Kidney (tissue), 14 donors: ENCODE measurements around the gene CC2D1B. TPM values are rescaled to one million over a fixed set of nuclear protein-coding genes. Genes with fewer than 3 reads are reported as not detected.

Experiments
- DNase-seq, 5 donors: peaks; one replicate each; pipeline ENCODE4 v3.0.0-alpha.2; 2013 to 2020
- FAIRE-seq: peaks from 2 replicates; lab custom pipeline; 2012; peaks lifted over from hg19 to GRCh38; lab: Jason Lieb, UNC
- H3K27ac ChIP-seq, 2 donors: one replicate each; pipeline ENCODE4 v1.7.0; 2013; ENCODE audit warnings: low read depth in 2 of 2, low read length in 2 of 2, inconsistent platforms in 1 of 2
- H3K27me3 ChIP-seq: one replicate; pipeline ENCODE4 v1.7.1; 2013; ENCODE audit warnings: low read length, inconsistent platforms; ENCODE audit not compliant: control insufficient read depth, insufficient read depth
- H3K36me3 ChIP-seq, 3 donors: one replicate each; pipeline versions ENCODE4 v1.7.0 to v1.7.1; 2013; ENCODE audit warnings: low read length in 3 of 3, control low read depth in 1 of 3, inconsistent platforms in 1 of 3; ENCODE audit not compliant: insufficient read depth in 3 of 3, control insufficient read depth in 2 of 3
- H3K4me1 ChIP-seq, 3 donors: one replicate each; pipeline versions ENCODE4 v1.7.0 to v1.7.1; 2013; ENCODE audit warnings: low read length in 3 of 3, inconsistent platforms in 1 of 3, low read depth in 1 of 3; ENCODE audit not compliant: control insufficient read depth in 2 of 3, insufficient read depth in 2 of 3
- H3K4me3 ChIP-seq, 3 donors: one replicate each; pipeline versions ENCODE4 v1.7.0 to v1.8.1; 2013; ENCODE audit warnings: low read length in 3 of 3, control low read depth in 1 of 3, inconsistent platforms in 1 of 3
- H3K9ac ChIP-seq, 3 donors: one replicate each; pipeline versions ENCODE4 v1.7.0 to v1.7.1; 2013; ENCODE audit warnings: low read length in 3 of 3, control low read depth in 1 of 3, inconsistent platforms in 1 of 3
- H3K9me3 ChIP-seq, 3 donors: one replicate each; pipeline versions ENCODE4 v1.7.0 to v1.7.1; 2013; ENCODE audit warnings: low read length in 3 of 3, control low read depth in 1 of 3, inconsistent platforms in 1 of 3; ENCODE audit not compliant: control insufficient read depth in 2 of 3, insufficient read depth in 1 of 3
- CTCF ChIP-seq: IDR thresholded peaks from 3 replicates; pipeline ENCODE4 v1.5.1; 2012; ENCODE audit warnings: mild to moderate bottlenecking, moderate library complexity, borderline replicate concordance; ENCODE audit not compliant: insufficient read depth; ENCODE audit errors: extremely low read depth
- intact Hi-C: fragments of 100-400 bp; cut with DNase I; formaldehyde crosslinking; loops from one replicate; pipeline ENCODE4 v1.11.1; 2022
- polyA plus RNA-seq: library from polyadenylated mRNA; stranded (reverse); fragments of 350-450 nt; fragmentation: Illumina TruSeq; extraction: RNeasy Lipid Tissue Mini Kit (QIAGEN cat#74804); gene quantifications from one replicate; pipeline ENCODE4 v1.2.3, GENCODE V29; 2014; ENCODE audit warnings: low read depth, low replicate concordance; ENCODE audit not compliant: insufficient read depth
- total RNA-seq: library from RNA; stranded (reverse); fragmentation: NEBNext Ultra II Directional; extraction: Animal tissue kit (Norgen Biotek cat#: 25700); gene quantifications from one replicate; pipeline ENCODE4 v1.2.1, GENCODE V29; 2021
- donor health status: control.
- donor health status: control.
- donor health status: control.
- donor health status: control.
- donor health status: control.
- donor health status: DM: yes; HTN: yes; CAD: no.
- donor health status: Normal renal cell carcinoma (clear cell type).

The CC2D1B gene
- total and polyA plus RNA-seq, 2 donors from 2014 or later = 26.9 to 42.5 TPM

- intact Hi-C loops = no loop called here
- Histone ChIP-seq H3K4me1 (no peaks in the 10 kb centered on the region), H3K9me3 (no peaks in the 10 kb centered on the region), H3K4me3 (no peak overlapping the region), H3K36me3 (no peaks in the 10 kb centered on the region), H3K9ac (no peak overlapping the region), H3K27me3 (no peaks in the 10 kb centered on the region), H3K27ac (no peak overlapping the region)
- no peak for TF ChIP-seq CTCF
- FAIRE-seq = no peak
- DNase-seq = no peak
Observed at GRCh38 chr1:52321061-52321460, 44.9 kb downstream of the CC2D1B start.

- Histone ChIP-seq H3K9ac (no peak overlapping the region), H3K4me1 (no peaks in the 10 kb centered on the region), H3K36me3 (peaks cover 0 to 3% (median 3%) of the 10 kb centered on the region in 3 donors), H3K27me3 (no peaks in the 10 kb centered on the region), H3K27ac (no peak overlapping the region), H3K4me3 (no peak overlapping the region), H3K9me3 (no peaks in the 10 kb centered on the region)
- no peak for FAIRE-seq
- intact Hi-C loops = no loop called here
- DNase-seq = peak in 1 of 5 donors; percentile 9
- TF ChIP-seq CTCF = no peak
Observed at GRCh38 chr1:52306227-52307006, 59.6 kb downstream of the CC2D1B start.

GRCh38 chr1:52305417-52306226 is 60.4 kb downstream of the CC2D1B start:
- FAIRE-seq (no peak), DNase-seq (peak in 1 of 5 donors; percentile 61)
- H3K27ac ChIP-seq = no peak overlapping the region
- H3K4me3 ChIP-seq = no peak overlapping the region
- peaks cover 0 to 3% (median 3%) of the 10 kb centered on the region in 3 donors for H3K36me3 ChIP-seq
- no peaks in the 10 kb centered on the region for H3K9me3 ChIP-seq
- H3K9ac ChIP-seq = no peak overlapping the region
- no peaks in the 10 kb centered on the region for H3K27me3 ChIP-seq
- intact Hi-C loops = no loop called here
- H3K4me1 ChIP-seq = no peaks in the 10 kb centered on the region
- TF ChIP-seq CTCF = no peak

Other genes with a start within 250 kb of the CC2D1B start
- gene ZFYVE9, start 224.1 kb downstream of the CC2D1B start, total RNA-seq = 18.9 TPM
- gene ZFYVE9, start 224.1 kb downstream of the CC2D1B start, polyA plus RNA-seq = 10.5 TPM
- 0.50 TPM for gene ORC1, start 38.2 kb upstream of the CC2D1B start, total RNA-seq
- 0.37 TPM for gene ORC1, start 38.2 kb upstream of the CC2D1B start, polyA plus RNA-seq
- 46.7 TPM for gene PRPF38A, start 38.4 kb upstream of the CC2D1B start, total RNA-seq
- gene PRPF38A, start 38.4 kb upstream of the CC2D1B start, polyA plus RNA-seq = 19.0 TPM
- gene TUT4, start 186.9 kb upstream of the CC2D1B start, total RNA-seq = 47.8 TPM
- 19.7 TPM for gene TUT4, start 186.9 kb upstream of the CC2D1B start, polyA plus RNA-seq
- gene GPX7, start 236.2 kb upstream of the CC2D1B start, total RNA-seq = 9.7 TPM
- 14.3 TPM for gene GPX7, start 236.2 kb upstream of the CC2D1B start, polyA plus RNA-seq